Gastroesophageal sphincter (tissue), 3 donors: ENCODE results near the gene UBE2I.

Experiments used
- POLR2AphosphoS5 ChIP-seq: sonication (generic); formaldehyde crosslinking; IDR thresholded peaks from one replicate; pipeline ENCODE4 v1.6.1; 2017; ENCODE audit warnings: antibody characterized with exemption
- TF ChIP-seq, protein P1 (sequence below), 4 experiments: fragments of 200-600 bp in 2 of 4; fragments of 450-650 bp in 2 of 4; sonication (generic) in 1 of 4; IDR thresholded peaks; one replicate each; pipeline ENCODE4 v1.5.1; 2017 to 2019; ENCODE audit warnings: antibody characterized with exemption in 4 of 4, mild to moderate bottlenecking in 2 of 4, moderate library complexity in 2 of 4

DNA sequence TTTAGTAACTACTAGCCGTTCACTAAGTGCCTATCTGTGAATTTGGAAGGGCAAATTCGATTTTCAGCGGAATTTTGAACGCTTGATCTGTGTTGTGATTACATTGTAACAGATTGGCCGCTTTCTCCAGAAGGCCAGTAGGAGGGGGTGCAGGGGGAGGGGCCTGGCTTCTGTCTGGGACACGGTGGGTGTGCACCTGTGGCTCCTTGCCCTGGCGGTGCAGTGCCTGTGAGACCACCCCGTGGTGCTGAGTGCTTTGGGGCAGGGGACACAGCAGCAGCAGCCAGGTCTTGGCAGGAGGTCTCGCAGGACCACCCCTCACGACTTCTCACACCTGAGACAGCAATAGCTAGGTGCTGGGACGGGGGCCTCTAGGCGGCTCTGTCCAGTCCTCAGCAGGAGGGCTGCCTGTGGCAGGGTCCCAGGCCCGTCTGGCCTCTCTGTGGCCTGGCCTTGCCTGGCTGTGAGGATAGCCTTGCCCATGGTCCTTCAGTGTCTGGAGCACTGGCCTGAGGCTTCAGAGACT lies 1.8 kb downstream of the UBE2I start:
- TF ChIP-seq, protein P1, sequence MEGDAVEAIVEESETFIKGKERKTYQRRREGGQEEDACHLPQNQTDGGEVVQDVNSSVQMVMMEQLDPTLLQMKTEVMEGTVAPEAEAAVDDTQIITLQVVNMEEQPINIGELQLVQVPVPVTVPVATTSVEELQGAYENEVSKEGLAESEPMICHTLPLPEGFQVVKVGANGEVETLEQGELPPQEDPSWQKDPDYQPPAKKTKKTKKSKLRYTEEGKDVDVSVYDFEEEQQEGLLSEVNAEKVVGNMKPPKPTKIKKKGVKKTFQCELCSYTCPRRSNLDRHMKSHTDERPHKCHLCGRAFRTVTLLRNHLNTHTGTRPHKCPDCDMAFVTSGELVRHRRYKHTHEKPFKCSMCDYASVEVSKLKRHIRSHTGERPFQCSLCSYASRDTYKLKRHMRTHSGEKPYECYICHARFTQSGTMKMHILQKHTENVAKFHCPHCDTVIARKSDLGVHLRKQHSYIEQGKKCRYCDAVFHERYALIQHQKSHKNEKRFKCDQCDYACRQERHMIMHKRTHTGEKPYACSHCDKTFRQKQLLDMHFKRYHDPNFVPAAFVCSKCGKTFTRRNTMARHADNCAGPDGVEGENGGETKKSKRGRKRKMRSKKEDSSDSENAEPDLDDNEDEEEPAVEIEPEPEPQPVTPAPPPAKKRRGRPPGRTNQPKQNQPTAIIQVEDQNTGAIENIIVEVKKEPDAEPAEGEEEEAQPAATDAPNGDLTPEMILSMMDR (IDR thresholded peaks at IDR 0.05) = no peak
- no peak for TF ChIP-seq POLR2AphosphoS5
